Neural cell (in vitro differentiated cells): Measurements from ENCODE around the gene INPP5D.

ENCODE experiments used
- CTCF ChIP-seq: fragments of 450-650 bp; IDR thresholded peaks from 2 replicates; pipeline ENCODE4 v1.5.1; 2014; ENCODE audit warnings: antibody characterized with exemption, mild to moderate bottlenecking, moderate library complexity; ENCODE audit not compliant: poor library complexity, severe bottlenecking
- MXI1 ChIP-seq: fragments of 450-650 bp; conservative IDR thresholded peaks from 2 replicates; pipeline ENCODE4 v1.6.1; 2014; ENCODE audit warnings: antibody characterized with exemption, mild to moderate bottlenecking; ENCODE audit not compliant: poor library complexity, severe bottlenecking
- POLR2AphosphoS5 ChIP-seq: IDR thresholded peaks from 2 replicates; pipeline ENCODE4 v1.6.1; 2012
- REST ChIP-seq: IDR thresholded peaks from 2 replicates; pipeline ENCODE4 v1.6.1; 2012; ENCODE audit warnings: borderline replicate concordance
- TAF1 ChIP-seq: IDR thresholded peaks from 2 replicates; pipeline ENCODE4 v1.6.1; 2012; ENCODE audit warnings: low read depth

GRCh38 chr2:233251306-233252116, 191.4 kb downstream of the INPP5D start, which contains the start of gene ATG16L1:
- peak; percentile 100 for TF ChIP-seq CTCF
- peak; percentile 91 for TF ChIP-seq POLR2AphosphoS5
- peak; percentile 96 for TF ChIP-seq MXI1
- peak; percentile 44 for TF ChIP-seq REST
- peak; percentile 57 for TF ChIP-seq TAF1
